Measurements from ENCODE around the gene NFE2L2.
"Not testable (repeated sequence)": the region's sequence is repeated elsewhere in the genome, so short reads cannot be mapped to it uniquely, and the experiment has no call there.

NFE2L2 gene

GRCh38 chr2:177207101-177207500, 57.4 kb downstream of the NFE2L2 start:
- no peak for TF ChIP-seq CTCF (IDR thresholded peaks at IDR 0.05; ENCODE audit: insufficient read depth, missing control alignments)
- no peak for DNase-seq (ENCODE audit: insufficient read length, low spot score)
- no peak for FAIRE-seq

- no peak for FAIRE-seq
- no peak for TF ChIP-seq CTCF (IDR thresholded peaks at IDR 0.05; ENCODE audit: insufficient read depth, missing control alignments)
- DNase-seq (ENCODE audit: insufficient read length, low spot score), result no peak
These were observed 60.1 kb downstream of the NFE2L2 start for GRCh38 chr2:177204417-177204816.

GRCh38 chr2:177201919-177202346, 62.6 kb downstream of the NFE2L2 start:
- FAIRE-seq, result no peak
- DNase-seq (ENCODE audit: insufficient read length, low spot score), result no peak
- TF ChIP-seq CTCF (IDR thresholded peaks at IDR 0.05; ENCODE audit: insufficient read depth, missing control alignments), result no peak

GRCh38 chr2:177200419-177200818, 64.1 kb downstream of the NFE2L2 start:
- DNase-seq (ENCODE audit: insufficient read length, low spot score); FAIRE-seq: not testable (repeated sequence)

GRCh38 chr2:177195194-177195593, 69.3 kb downstream of the NFE2L2 start:
- no peak for DNase-seq (ENCODE audit: insufficient read length, low spot score)
- FAIRE-seq, result no peak
- no peak for TF ChIP-seq CTCF (IDR thresholded peaks at IDR 0.05; ENCODE audit: insufficient read depth, missing control alignments)

- FAIRE-seq, result no peak
- DNase-seq (ENCODE audit: insufficient read length, low spot score), result no peak
- no peak for TF ChIP-seq CTCF (IDR thresholded peaks at IDR 0.05; ENCODE audit: insufficient read depth, missing control alignments)
These were observed 71.3 kb downstream of the NFE2L2 start for GRCh38 chr2:177193240-177193639.

GRCh38 chr2:177192788-177193187, 71.7 kb downstream of the NFE2L2 start:
- FAIRE-seq (no peak), DNase-seq (ENCODE audit: insufficient read length, low spot score) (no peak)
- TF ChIP-seq CTCF (IDR thresholded peaks at IDR 0.05; ENCODE audit: insufficient read depth, missing control alignments), result no peak

- DNase-seq (ENCODE audit: insufficient read length, low spot score) (no peak), FAIRE-seq (no peak)
- TF ChIP-seq CTCF (IDR thresholded peaks at IDR 0.05; ENCODE audit: insufficient read depth, missing control alignments), result no peak
These were observed 73.6 kb downstream of the NFE2L2 start for GRCh38 chr2:177190941-177191340.

Data from D721Med (cell line).